Sigmoid colon (tissue), 3 donors: Measurements from ENCODE around the gene BHLHA9.

ENCODE experiments used
- CTCF ChIP-seq, 4 experiments: fragments of 450-650 bp in 3 of 4; fragments of 200-600 bp in 1 of 4; IDR thresholded peaks; one replicate each; pipeline ENCODE4 v1.5.1; 2016 to 2019; ENCODE audit warnings: antibody characterized with exemption in 4 of 4, mild to moderate bottlenecking in 3 of 4, moderate library complexity in 2 of 4
- POLR2A ChIP-seq, 2 donors: fragments of 450-650 bp; IDR thresholded peaks; one replicate each; pipeline ENCODE4 v1.6.1; 2016; ENCODE audit warnings: antibody characterized with exemption in 2 of 2, mild to moderate bottlenecking in 2 of 2, moderate library complexity in 2 of 2

DNA sequence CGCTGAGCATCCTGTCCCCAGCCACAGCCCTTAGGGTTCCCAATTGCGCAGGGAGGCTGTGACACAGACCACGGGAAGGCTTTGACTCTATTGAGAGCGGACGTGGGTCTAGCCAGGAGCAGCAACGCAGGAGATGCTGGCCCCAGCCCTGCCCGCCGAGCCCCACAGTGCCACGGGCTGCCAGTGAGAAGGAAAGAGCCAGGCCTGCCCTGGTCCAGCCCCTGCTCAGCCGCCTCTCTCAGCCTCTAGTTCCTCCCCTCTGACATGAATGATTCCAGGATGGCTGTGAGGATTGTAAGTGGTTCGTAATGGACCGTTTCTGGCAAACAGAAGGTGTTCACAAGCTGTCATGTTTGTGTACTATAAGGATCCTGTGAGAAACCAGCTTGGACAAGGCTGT lies 2.5 kb downstream of the BHLHA9 start:
- TF ChIP-seq CTCF (IDR thresholded peaks at IDR 0.05), result no peak
- no peak for TF ChIP-seq POLR2A (IDR thresholded peaks at IDR 0.05)
